Gastroesophageal sphincter (tissue), 4 donors: Measurements from ENCODE around the gene STUM. TPM values are rescaled to one million over a fixed set of nuclear protein-coding genes. Genes with fewer than 3 reads are reported as not detected.
"Not testable (repeated sequence)": the region's sequence is repeated elsewhere in the genome, so short reads cannot be mapped to it uniquely, and the experiment has no call there.

Source experiments
- ATAC-seq: fragments of 150-250 bp; one replicate; pipeline ENCODE4 v1.9.1; 2016; ENCODE audit warnings: mild to moderate bottlenecking, moderate library complexity
- H3K27ac ChIP-seq, 4 donors: fragments of 200-600 bp; sonication (generic) in 3 of 4; 1 replicate in 3 of 4; 2 replicates in 1 of 4; pipeline ENCODE4 v1.5.1; 2016 to 2019
- H3K27me3 ChIP-seq: fragments of 200-600 bp; sonication (generic); one replicate; pipeline ENCODE4 v1.5.1; 2019
- H3K36me3 ChIP-seq, 2 donors: fragments of 200-600 bp; sonication (generic); one replicate each; pipeline ENCODE4 v1.5.1; 2019; ENCODE audit warnings: control low read depth in 1 of 2
- H3K4me1 ChIP-seq, 3 donors: fragments of 200-600 bp; sonication (generic); 1 replicate in 2 of 3; 2 replicates in 1 of 3; pipeline ENCODE4 v1.5.1; 2016 to 2019; ENCODE audit warnings: control low read depth in 2 of 3
- H3K4me3 ChIP-seq, 2 donors: fragments of 200-600 bp; sonication (generic); one replicate each; pipeline ENCODE4 v1.5.1; 2019; ENCODE audit warnings: mild to moderate bottlenecking in 1 of 2, moderate library complexity in 1 of 2
- H3K9me3 ChIP-seq, 3 donors: fragments of 200-600 bp; sonication (generic); one replicate each; pipeline ENCODE4 v1.5.1; 2017 to 2019; ENCODE audit warnings: control low read depth in 2 of 3
- EP300 ChIP-seq: sonication (generic); formaldehyde crosslinking; IDR thresholded peaks from one replicate; pipeline ENCODE4 v1.6.1; 2017; ENCODE audit warnings: antibody characterized with exemption, mild to moderate bottlenecking
- POLR2A ChIP-seq, 2 donors: fragments of 450-650 bp; IDR thresholded peaks; one replicate each; pipeline ENCODE4 v1.6.1; 2017; ENCODE audit warnings: antibody characterized with exemption in 2 of 2, mild to moderate bottlenecking in 2 of 2, moderate library complexity in 1 of 2
- POLR2AphosphoS5 ChIP-seq: sonication (generic); formaldehyde crosslinking; IDR thresholded peaks from one replicate; pipeline ENCODE4 v1.6.1; 2017; ENCODE audit warnings: antibody characterized with exemption
- WGBS, 2 donors: methylation state at CpG; one replicate each; pipeline ENCODE4 v1.1.5; 2018; ENCODE audit warnings: low coverage in 1 of 2; 5-methylcytosine and 5-hydroxymethylcytosine counted together
- total RNA-seq, 4 donors: library from RNA; depleted of rRNA; stranded (reverse); fragments of >200 nt; gene quantifications; one replicate each; pipeline ENCODE4 v1.1.0, GENCODE V29; 2016
- TF ChIP-seq, protein P1 (sequence below), 4 experiments: fragments of 200-600 bp in 2 of 4; fragments of 450-650 bp in 2 of 4; sonication (generic) in 1 of 4; IDR thresholded peaks; one replicate each; pipeline ENCODE4 v1.5.1; 2017 to 2019; ENCODE audit warnings: antibody characterized with exemption in 4 of 4, mild to moderate bottlenecking in 2 of 4, moderate library complexity in 2 of 4

STUM gene
- total RNA-seq, 4 donors from 2014 or later, result 2.8 to 9.1 (median 4.5) TPM

DNA sequence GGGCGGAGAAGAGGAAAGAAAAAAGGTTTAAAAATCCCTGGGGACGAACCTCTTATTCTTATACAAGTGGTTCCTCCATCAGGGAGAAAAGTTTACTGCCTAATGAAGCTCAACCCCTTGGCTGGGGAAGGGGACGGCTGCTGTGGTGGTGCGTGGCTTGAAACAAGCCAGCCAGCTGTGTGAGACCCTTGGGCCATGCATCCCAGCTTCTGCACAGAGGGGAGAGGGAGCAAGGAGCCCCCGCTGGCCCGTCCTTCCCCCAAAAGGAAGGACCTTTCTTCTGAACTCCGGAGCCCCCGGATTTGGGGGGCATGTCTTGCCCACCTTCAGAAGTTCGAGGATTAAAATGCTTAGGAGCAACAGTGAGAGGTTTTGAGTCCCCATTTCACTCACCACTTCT, 67.3 kb downstream of the STUM start:
- WGBS, 2 donors, result 78% methylated on average over 7 of the region's 9 CpGs; no CpG with 5 or more reads in 1 of the 2 donors
- no peak for ATAC-seq
- TF ChIP-seq EP300, result no peak
- TF ChIP-seq POLR2AphosphoS5, result no peak
- no peak for TF ChIP-seq POLR2A (IDR thresholded peaks at IDR 0.05)
- TF ChIP-seq, protein P1, sequence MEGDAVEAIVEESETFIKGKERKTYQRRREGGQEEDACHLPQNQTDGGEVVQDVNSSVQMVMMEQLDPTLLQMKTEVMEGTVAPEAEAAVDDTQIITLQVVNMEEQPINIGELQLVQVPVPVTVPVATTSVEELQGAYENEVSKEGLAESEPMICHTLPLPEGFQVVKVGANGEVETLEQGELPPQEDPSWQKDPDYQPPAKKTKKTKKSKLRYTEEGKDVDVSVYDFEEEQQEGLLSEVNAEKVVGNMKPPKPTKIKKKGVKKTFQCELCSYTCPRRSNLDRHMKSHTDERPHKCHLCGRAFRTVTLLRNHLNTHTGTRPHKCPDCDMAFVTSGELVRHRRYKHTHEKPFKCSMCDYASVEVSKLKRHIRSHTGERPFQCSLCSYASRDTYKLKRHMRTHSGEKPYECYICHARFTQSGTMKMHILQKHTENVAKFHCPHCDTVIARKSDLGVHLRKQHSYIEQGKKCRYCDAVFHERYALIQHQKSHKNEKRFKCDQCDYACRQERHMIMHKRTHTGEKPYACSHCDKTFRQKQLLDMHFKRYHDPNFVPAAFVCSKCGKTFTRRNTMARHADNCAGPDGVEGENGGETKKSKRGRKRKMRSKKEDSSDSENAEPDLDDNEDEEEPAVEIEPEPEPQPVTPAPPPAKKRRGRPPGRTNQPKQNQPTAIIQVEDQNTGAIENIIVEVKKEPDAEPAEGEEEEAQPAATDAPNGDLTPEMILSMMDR (IDR thresholded peaks at IDR 0.05), result no peak
- Histone ChIP-seq H3K27ac (no peak overlapping the region), H3K27me3 (no peaks in the 10 kb centered on the region), H3K4me3 (no peak overlapping the region), H3K36me3 (no peaks in the 10 kb centered on the region), H3K4me1 (peaks cover 0 to 8% (median 0%) of the 10 kb centered on the region in 3 donors), H3K9me3 (no peaks in the 10 kb centered on the region)

DNA sequence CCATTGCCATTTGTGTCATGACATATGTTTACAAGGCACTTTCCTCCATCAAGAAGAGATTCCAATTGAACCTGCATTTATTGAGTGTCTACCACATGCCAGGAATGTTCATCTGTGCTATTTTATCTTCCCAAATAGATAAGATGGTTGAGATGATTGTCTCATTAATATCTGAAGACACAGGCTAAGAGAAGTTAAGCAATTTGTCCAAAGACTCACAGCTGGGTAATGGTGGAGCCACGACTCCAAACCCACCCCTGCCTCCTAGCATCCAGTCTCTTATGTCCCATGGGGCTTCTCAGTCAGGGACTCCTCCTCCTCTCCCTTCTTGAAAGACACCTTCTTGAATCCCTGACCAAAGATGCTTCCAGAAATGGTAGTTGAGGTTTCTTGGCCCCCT, 68.1 kb downstream of the STUM start:
- H3K9me3 ChIP-seq, result no peaks in the 10 kb centered on the region
- peaks cover 0 to 8% (median 0%) of the 10 kb centered on the region in 3 donors for H3K4me1 ChIP-seq
- H3K27me3 ChIP-seq, result no peaks in the 10 kb centered on the region
- no peak for ATAC-seq
- TF ChIP-seq POLR2AphosphoS5 (no peak), EP300 (no peak), POLR2A (IDR thresholded peaks at IDR 0.05) (no peak)
- TF ChIP-seq, protein P1 (IDR thresholded peaks at IDR 0.05), result no peak
- 69 to 100% methylated on average over 1 of the region's 1 CpG for WGBS, 2 donors
- H3K4me3 ChIP-seq, result no peak overlapping the region
- no peak overlapping the region for H3K27ac ChIP-seq
- H3K36me3 ChIP-seq, result no peaks in the 10 kb centered on the region

DNA sequence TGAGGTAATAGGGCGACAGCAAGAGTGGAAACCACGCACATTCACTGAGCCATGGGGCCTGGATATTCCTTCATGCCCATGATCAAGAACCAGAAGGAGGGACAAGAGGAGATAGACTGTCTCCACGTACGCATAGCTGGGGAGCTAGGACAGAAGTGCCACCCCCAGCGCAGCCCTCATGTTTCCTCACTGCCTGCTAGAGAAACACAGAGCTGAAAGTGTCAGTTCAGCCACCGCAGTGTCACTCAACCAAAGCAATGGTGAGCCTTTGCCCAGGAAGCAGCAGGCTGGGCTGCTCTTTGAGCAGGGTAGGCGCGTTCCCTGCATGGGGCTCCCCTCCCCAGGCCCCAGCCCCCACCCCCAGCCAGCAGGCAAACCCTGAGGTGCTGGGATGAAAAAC, 68.5 kb downstream of the STUM start:
- Histone ChIP-seq H3K27me3 (no peaks in the 10 kb centered on the region), H3K9me3 (peaks cover 0 to 1% (median 0%) of the 10 kb centered on the region in 3 donors), H3K4me3 (no peak overlapping the region), H3K4me1 (peaks cover 0 to 8% (median 0%) of the 10 kb centered on the region in 3 donors), H3K36me3 (no peaks in the 10 kb centered on the region), H3K27ac (no peak overlapping the region)
- WGBS, 2 donors, result 87 to 100% methylated on average over 1 to 3 of the region's 8 CpGs
- TF ChIP-seq EP300 (no peak), POLR2A (IDR thresholded peaks at IDR 0.05) (no peak), POLR2AphosphoS5 (no peak)
- TF ChIP-seq, protein P1 (IDR thresholded peaks at IDR 0.05), result no peak
- no peak for ATAC-seq

DNA sequence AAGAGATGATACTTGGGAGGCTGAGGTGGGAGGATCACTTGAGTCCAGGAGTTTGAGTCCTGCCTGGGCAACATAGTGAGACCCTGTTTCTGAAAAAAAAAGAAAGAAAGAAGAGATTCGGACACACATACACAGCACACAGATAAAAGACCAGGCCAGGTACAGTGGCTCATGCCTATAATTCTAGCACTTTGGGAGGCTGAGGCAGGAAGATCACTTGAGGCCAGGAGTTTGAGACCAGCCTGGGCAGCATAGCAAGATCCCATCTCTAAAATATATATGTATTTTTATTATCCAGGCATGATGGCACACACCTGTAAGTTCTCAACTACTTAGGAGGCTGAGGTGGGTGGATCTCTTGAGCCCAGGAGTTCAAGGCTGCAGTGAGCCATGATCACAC, 69.2 kb downstream of the STUM start:
- not testable (repeated sequence) for ATAC-seq, H3K4me3 ChIP-seq, H3K27me3 ChIP-seq, H3K36me3 ChIP-seq, H3K4me1 ChIP-seq, H3K9me3 ChIP-seq, H3K27ac ChIP-seq
- 100% methylated on average over 1 of the region's 1 CpG; no CpG with 5 or more reads in 1 of the 2 donors for WGBS, 2 donors

DNA sequence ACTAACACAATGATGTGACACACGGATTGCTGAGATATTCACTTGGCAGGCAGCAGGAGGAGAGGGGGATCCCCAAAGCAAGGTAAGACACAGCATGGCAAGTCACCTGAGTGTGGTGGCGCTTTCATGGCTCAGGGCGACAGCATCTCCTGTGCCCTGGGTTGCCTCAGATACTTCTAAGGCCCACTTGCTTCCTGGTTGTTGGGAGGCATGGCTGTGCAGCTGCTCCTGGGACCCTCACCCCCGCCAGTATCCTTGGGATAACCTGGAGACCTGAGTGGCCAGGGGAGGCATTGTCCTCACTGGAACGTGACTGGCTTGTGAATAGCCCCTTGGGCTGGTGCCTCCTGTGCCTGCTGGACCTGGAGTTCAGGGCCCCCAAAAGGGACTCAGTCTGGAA, 69.8 kb downstream of the STUM start:
- H3K36me3 ChIP-seq, result no peaks in the 10 kb centered on the region
- H3K27ac ChIP-seq, result no peak overlapping the region
- peaks cover 0 to 8% (median 0%) of the 10 kb centered on the region in 3 donors for H3K4me1 ChIP-seq
- H3K9me3 ChIP-seq, result peaks cover 0 to 5% (median 0%) of the 10 kb centered on the region in 3 donors
- no peak overlapping the region for H3K4me3 ChIP-seq
- ATAC-seq, result no peak
- TF ChIP-seq POLR2AphosphoS5 (no peak), EP300 (no peak), POLR2A (IDR thresholded peaks at IDR 0.05) (no peak)
- TF ChIP-seq, protein P1 (IDR thresholded peaks at IDR 0.05), result no peak
- H3K27me3 ChIP-seq, result no peaks in the 10 kb centered on the region
- WGBS, 2 donors, result 60 to 100% methylated on average over 1 of the region's 5 CpGs
